ENCODE results near the gene MKKS. TPM values are rescaled to one million over a fixed set of nuclear protein-coding genes. Genes with fewer than 3 reads are reported as not detected.
A peak's percentile ranks its signal among the peaks of the same experiment; 100 is the strongest.

The MKKS gene
- polyA plus RNA-seq, 2 of the 4 experiments (the other 2 are of a cell fraction): 24.3 to 85.2 TPM

GRCh38 chr20:10434832-10435812 is 1.1 kb upstream of the MKKS start, which contains the start of gene SLX4IP:
Gene SLX4IP, plus strand, starts transcription at chr20:10435305. Its CDS starts 22,900 bp downstream, at chr20:10458205.
- DNase-seq (ENCODE audit: low read depth in 1 of 2, low spot score in 1 of 2): peak; percentile 90 to 99
- H3K4me3 ChIP-seq: peak within 1 kb of the TSS; percentile 75
- H3K4me1 ChIP-seq: peaks cover 48% of the 10 kb centered on the region
- ATAC-seq: peak; percentile 75 to 83
- FAIRE-seq: peak; percentile 78
- peak within 1 kb of the TSS; percentile 90 to 96 for H3K27ac ChIP-seq
- H3K4me2 ChIP-seq: peak within 1 kb of the TSS; percentile 86
- H3K9me3 ChIP-seq: no peaks in the 10 kb centered on the region
- POLR2A ChIA-PET: interaction anchor here (0.6 to 3.2 kb wide), 47 partner anchors 8 to 1020 kb away, joined by 3 to 39 read pairs (median 6); partner anchors contain the start of genes JAG1 and SNAP25
- 1% methylated on average over 32 of the region's 32 CpGs for WGBS (ENCODE audit: missing lambda C conversion rate)
- CTCF ChIA-PET: interaction anchor here (0.6 to 2.7 kb wide), 25 partner anchors 8 to 1109 kb away, joined by 3 to 29 read pairs (median 3); no protein-coding TSS in a partner anchor
- TF ChIP-seq JUN (IDR thresholded peaks at IDR 0.05) (peak; percentile 89 to 93), RARB (CRISPR knock-in tag; IDR thresholded peaks at IDR 0.05) (peak; percentile 86), ATOH8 (CRISPR knock-in tag; IDR thresholded peaks at IDR 0.05; ENCODE audit: low read depth) (no peak; the same call in 1 of the 2 replicates), KDM5A (IDR thresholded peaks at IDR 0.05) (peak; percentile 79), FOXS1 (CRISPR knock-in tag; IDR thresholded peaks at IDR 0.05) (no peak), ZC3H11A (IDR thresholded peaks at IDR 0.05) (no peak), CHD2 (IDR thresholded peaks at IDR 0.05; ENCODE audit: low read length, partially characterized antibody) (peak; percentile 89), KDM1A (IDR thresholded peaks at IDR 0.05; ENCODE audit: low read depth) (peak; percentile 59; the same call in 1 of the 2 replicates), EHMT2 (IDR thresholded peaks at IDR 0.05; ENCODE audit: low read depth) (no peak; the same call in 1 of the 2 replicates), MAX (IDR thresholded peaks at IDR 0.05) (peak; percentile 57), USF2 (IDR thresholded peaks at IDR 0.05) (no peak), FOSB (CRISPR knock-in tag; IDR thresholded peaks at IDR 0.05) (peak; percentile 96), CBX8 (IDR thresholded peaks at IDR 0.05) (no peak), BCL3 (IDR thresholded peaks at IDR 0.05) (peak; percentile 19; the same call in 2 of the 3 replicates), HES2 (IDR thresholded peaks at IDR 0.05) (no peak), CTCF (IDR thresholded peaks at IDR 0.05) (no peak), HOXA7 (CRISPR knock-in tag; IDR thresholded peaks at IDR 0.05) (peak; percentile 92; the same call in 1 of the 2 replicates), HOXB5 (CRISPR knock-in tag; IDR thresholded peaks at IDR 0.05) (peak; percentile 80), BHLHE40 (IDR thresholded peaks at IDR 0.05; ENCODE audit: low read depth, low read length) (no peak), ZFP36 (IDR thresholded peaks at IDR 0.05; ENCODE audit: borderline replicate concordance, partially characterized antibody) (no peak), GATA3 (IDR thresholded peaks at IDR 0.05; ENCODE audit: borderline replicate concordance) (peak; percentile 33; the same call in 1 of the 2 replicates), MYC (IDR thresholded peaks at IDR 0.05; ENCODE audit: borderline replicate concordance, low read length) (peak; percentile 83; the same call in 1 of the 2 replicates)
- TF ChIP-seq, protein P1, sequence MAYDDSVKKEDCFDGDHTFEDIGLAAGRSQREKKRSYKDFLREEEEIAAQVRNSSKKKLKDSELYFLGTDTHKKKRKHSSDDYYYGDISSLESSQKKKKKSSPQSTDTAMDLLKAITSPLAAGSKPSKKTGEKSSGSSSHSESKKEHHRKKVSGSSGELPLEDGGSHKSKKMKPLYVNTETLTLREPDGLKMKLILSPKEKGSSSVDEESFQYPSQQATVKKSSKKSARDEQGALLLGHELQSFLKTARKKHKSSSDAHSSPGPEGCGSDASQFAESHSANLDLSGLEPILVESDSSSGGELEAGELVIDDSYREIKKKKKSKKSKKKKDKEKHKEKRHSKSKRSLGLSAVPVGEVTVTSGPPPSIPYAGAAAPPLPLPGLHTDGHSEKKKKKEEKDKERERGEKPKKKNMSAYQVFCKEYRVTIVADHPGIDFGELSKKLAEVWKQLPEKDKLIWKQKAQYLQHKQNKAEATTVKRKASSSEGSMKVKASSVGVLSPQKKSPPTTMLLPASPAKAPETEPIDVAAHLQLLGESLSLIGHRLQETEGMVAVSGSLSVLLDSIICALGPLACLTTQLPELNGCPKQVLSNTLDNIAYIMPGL (CRISPR knock-in tag; IDR thresholded peaks at IDR 0.05; ENCODE audit: borderline replicate concordance): peak; percentile 80; the same call in 1 of the 2 replicates
- TF ChIP-seq, protein P2, sequence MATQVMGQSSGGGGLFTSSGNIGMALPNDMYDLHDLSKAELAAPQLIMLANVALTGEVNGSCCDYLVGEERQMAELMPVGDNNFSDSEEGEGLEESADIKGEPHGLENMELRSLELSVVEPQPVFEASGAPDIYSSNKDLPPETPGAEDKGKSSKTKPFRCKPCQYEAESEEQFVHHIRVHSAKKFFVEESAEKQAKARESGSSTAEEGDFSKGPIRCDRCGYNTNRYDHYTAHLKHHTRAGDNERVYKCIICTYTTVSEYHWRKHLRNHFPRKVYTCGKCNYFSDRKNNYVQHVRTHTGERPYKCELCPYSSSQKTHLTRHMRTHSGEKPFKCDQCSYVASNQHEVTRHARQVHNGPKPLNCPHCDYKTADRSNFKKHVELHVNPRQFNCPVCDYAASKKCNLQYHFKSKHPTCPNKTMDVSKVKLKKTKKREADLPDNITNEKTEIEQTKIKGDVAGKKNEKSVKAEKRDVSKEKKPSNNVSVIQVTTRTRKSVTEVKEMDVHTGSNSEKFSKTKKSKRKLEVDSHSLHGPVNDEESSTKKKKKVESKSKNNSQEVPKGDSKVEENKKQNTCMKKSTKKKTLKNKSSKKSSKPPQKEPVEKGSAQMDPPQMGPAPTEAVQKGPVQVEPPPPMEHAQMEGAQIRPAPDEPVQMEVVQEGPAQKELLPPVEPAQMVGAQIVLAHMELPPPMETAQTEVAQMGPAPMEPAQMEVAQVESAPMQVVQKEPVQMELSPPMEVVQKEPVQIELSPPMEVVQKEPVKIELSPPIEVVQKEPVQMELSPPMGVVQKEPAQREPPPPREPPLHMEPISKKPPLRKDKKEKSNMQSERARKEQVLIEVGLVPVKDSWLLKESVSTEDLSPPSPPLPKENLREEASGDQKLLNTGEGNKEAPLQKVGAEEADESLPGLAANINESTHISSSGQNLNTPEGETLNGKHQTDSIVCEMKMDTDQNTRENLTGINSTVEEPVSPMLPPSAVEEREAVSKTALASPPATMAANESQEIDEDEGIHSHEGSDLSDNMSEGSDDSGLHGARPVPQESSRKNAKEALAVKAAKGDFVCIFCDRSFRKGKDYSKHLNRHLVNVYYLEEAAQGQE (IDR thresholded peaks at IDR 0.05): peak; percentile 90
- TF ChIP-seq, protein P3, sequence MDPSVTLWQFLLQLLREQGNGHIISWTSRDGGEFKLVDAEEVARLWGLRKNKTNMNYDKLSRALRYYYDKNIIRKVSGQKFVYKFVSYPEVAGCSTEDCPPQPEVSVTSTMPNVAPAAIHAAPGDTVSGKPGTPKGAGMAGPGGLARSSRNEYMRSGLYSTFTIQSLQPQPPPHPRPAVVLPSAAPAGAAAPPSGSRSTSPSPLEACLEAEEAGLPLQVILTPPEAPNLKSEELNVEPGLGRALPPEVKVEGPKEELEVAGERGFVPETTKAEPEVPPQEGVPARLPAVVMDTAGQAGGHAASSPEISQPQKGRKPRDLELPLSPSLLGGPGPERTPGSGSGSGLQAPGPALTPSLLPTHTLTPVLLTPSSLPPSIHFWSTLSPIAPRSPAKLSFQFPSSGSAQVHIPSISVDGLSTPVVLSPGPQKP (IDR thresholded peaks at IDR 0.05; ENCODE audit: low read depth, low read length): no peak
